SK-N-SH (cell line): ENCODE measurements around the gene CR1L.

Experiments
- CTCF ChIP-seq: fragments of 200-600 bp; sonication (generic); IDR thresholded peaks from 2 replicates; pipeline ENCODE4 v1.6.1; 2017; ENCODE audit warnings: antibody characterized with exemption, mild to moderate bottlenecking, moderate library complexity
- EP300 ChIP-seq, 2 experiments: IDR thresholded peaks; 2 replicates each; pipeline versions ENCODE4 v1.4.0 to v1.6.1; 2012; ENCODE audit warnings: borderline replicate concordance in 1 of 2, low read depth in 1 of 2, low read length in 1 of 2
- EZH2phosphoT487 ChIP-seq: fragments of 200-600 bp; sonication (generic); IDR thresholded peaks from 2 replicates; pipeline ENCODE4 v1.6.1; 2017; ENCODE audit warnings: low read depth, mixed run types, mild to moderate bottlenecking, antibody characterized with exemption, moderate library complexity, borderline replicate concordance
- FOXJ3 ChIP-seq: sonication (generic); formaldehyde crosslinking; IDR thresholded peaks from 2 replicates; pipeline ENCODE4 v1.5.1; 2020; ENCODE audit warnings: mild to moderate bottlenecking, missing genetic modification reagents
- MAX ChIP-seq: IDR thresholded peaks from 2 replicates; pipeline ENCODE4 v1.4.0; 2012; ENCODE audit warnings: low read depth
- MXI1 ChIP-seq: IDR thresholded peaks from 2 replicates; pipeline ENCODE4 v1.6.1; 2012; ENCODE audit warnings: mild to moderate bottlenecking, low read depth, low read length, improper control_type of control experiment
- NFIC ChIP-seq: IDR thresholded peaks from 2 replicates; pipeline ENCODE4 v1.4.0; 2012; ENCODE audit warnings: borderline replicate concordance
- RFX5 ChIP-seq: IDR thresholded peaks from 2 replicates; pipeline ENCODE4 v1.6.1; 2012; ENCODE audit warnings: mild to moderate bottlenecking, improper control_type of control experiment, low read length
- RXRA ChIP-seq: IDR thresholded peaks from 2 replicates; pipeline ENCODE4 v1.4.0; 2012; ENCODE audit warnings: low read depth, mild to moderate bottlenecking, borderline replicate concordance
- SIN3A ChIP-seq: IDR thresholded peaks from 2 replicates; pipeline ENCODE4 v1.6.1; 2012; ENCODE audit warnings: low read depth, mild to moderate bottlenecking, low read length, moderate library complexity, borderline replicate concordance
- SMC3 ChIP-seq: IDR thresholded peaks from 2 replicates; pipeline ENCODE4 v1.6.1; 2012; ENCODE audit warnings: low read depth, low read length, improper control_type of control experiment
- TAF1 ChIP-seq: IDR thresholded peaks from 2 replicates; pipeline ENCODE4 v1.6.1; 2012; ENCODE audit warnings: low read depth, mild to moderate bottlenecking, low read length, moderate library complexity, borderline replicate concordance
- USF1 ChIP-seq: IDR thresholded peaks from 2 replicates; pipeline ENCODE4 v1.4.0; 2012; ENCODE audit warnings: low read depth, borderline replicate concordance
- USF2 ChIP-seq: fragments of 150-350 bp; IDR thresholded peaks from 2 replicates; pipeline ENCODE4 v1.6.1; 2017; ENCODE audit warnings: antibody characterized with exemption, low read length, low read depth, borderline replicate concordance

GRCh38 chr1:207702317-207702716 lies 57.4 kb downstream of the CR1L start:
- TF ChIP-seq EZH2phosphoT487 (no peak), SMC3 (no peak), CTCF (no peak), RFX5 (no peak), EP300 (IDR thresholded peaks at IDR 0.05; ENCODE audit: borderline replicate concordance in 1 of 2, low read depth in 1 of 2, low read length in 1 of 2) (no peak), RXRA (no peak), USF1 (no peak), USF2 (no peak), SIN3A (no peak), TAF1 (no peak), NFIC (no peak), MAX (no peak), MXI1 (no peak), FOXJ3 (no peak)
